Activated T-helper 1 cell treated with anti-CD3 and anti-CD28 coated beads, Interleukin-2, amount 50 U/mL, for 16 hours (primary cell): ENCODE data around the gene MDGA2.
"Not testable (repeated sequence)": the region's sequence is repeated elsewhere in the genome, so short reads cannot be mapped to it uniquely, and the experiment has no call there.

Experiments used
- DNase-seq, 2 donors: peaks; one replicate each; pipeline ENCODE4 v3.0.0-alpha.2; 2020; ENCODE audit warnings: low read depth in 1 of 2, low spot score in 1 of 2

MDGA2 gene

DNA sequence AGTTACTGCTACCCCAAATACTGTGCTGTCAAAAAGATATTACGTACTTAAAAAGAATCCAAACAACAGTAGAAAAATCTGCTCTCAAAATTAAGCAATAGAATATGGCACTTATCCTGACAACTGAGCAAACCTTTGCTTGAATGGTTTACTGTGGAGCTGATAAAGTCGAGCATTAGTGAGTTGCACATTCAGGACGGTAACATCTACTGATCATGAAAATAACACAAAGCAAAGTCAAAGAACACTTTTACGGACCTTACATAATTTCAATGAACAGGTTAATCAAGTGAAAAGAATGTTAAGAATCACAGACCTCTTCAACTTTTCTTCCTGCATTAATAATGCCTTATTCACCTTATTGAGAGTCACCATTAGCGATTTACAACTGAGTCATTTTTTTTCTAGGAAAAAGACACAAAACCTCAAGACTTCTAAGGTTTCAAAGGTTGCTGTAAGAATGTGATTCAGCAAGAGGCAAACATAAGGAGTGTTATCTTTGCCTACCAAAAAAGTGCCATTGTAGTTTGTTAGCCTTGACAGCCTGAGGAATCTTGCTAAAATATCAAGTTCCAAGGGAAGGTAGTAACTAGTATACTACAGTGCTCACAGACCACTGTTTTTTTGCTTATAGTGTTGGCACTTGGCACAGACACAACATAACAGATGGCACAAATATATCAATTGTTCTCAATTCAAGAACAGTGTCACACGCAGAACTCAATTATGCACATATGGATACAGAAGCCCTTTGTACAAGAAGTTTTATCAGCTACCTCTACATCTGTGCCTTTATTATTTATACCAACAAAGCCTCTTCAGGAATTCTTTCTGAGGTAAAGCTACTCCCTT is 689.6 kb downstream of the MDGA2 start:
- no peak for DNase-seq

GRCh38 chr14:46973295-46973694 is 702.1 kb downstream of the MDGA2 start:
- no peak for DNase-seq

- no peak for DNase-seq
Observed at GRCh38 chr14:46964378-46964777, 711.0 kb downstream of the MDGA2 start.

DNA sequence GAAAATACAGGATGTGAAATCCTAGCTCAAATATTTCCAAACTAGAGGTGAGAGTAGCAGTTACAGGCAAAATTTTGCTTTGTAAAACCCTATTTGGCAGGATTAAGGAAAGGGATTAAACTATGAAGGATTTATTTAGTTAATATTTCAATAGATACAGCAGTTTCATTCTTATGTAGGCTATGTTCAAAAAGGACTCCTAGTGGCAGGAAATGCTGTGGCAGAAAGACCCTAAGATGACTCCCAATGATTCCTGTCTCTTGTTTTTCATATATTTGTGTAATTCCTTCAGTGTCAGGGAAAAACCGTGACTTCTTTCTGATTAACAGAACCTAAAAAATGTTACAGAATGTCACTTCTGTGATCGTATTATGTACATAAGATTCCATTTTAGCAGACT is 724.3 kb downstream of the MDGA2 start:
- DNase-seq: no peak

GRCh38 chr14:46940611-46941010 is 734.8 kb downstream of the MDGA2 start:
- DNase-seq: no peak

DNA sequence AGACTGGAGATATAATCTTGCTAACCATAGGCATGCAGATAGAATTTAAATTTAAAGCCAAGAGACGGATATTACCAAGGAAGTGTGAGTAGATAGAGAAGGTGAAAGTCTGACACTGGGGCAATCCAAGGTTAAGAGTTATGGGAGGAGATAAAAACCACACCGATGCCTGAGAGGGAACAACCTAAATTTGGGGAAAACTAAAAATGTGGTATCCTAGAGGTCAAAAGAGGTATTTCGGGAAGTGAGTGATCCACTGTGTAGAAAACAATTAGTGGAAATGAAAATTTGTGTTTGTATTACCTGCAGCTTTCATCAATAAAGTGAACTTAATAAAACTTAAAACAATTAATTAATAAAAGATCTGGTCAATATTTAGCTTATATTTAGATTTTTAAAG is 754.9 kb downstream of the MDGA2 start:
- no peak for DNase-seq

GRCh38 chr14:46915539-46915938 is 759.9 kb downstream of the MDGA2 start:
- DNase-seq: not testable (repeated sequence)

DNA sequence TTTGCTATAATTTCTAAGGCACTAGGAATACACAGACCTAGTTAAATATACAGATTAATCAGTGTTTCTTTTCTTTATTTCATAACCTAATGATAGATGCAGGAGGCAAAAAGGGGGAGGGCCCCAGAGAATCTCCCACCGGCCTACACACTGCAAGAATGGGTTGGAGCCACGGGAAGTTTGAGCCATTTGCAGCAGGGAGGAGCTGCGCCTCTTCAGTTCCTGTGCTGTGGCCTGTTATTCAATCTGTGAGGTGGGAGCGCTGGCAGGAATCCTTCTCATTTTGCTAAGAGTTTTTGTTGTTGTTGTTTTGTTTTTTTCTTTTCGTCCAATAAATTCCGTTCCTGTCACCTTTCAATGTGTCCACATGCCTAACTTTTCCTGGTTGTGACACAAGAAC is 772.6 kb downstream of the MDGA2 start:
- DNase-seq: no peak

GRCh38 chr14:46894476-46894875 is 780.9 kb downstream of the MDGA2 start:
- no peak for DNase-seq

DNA sequence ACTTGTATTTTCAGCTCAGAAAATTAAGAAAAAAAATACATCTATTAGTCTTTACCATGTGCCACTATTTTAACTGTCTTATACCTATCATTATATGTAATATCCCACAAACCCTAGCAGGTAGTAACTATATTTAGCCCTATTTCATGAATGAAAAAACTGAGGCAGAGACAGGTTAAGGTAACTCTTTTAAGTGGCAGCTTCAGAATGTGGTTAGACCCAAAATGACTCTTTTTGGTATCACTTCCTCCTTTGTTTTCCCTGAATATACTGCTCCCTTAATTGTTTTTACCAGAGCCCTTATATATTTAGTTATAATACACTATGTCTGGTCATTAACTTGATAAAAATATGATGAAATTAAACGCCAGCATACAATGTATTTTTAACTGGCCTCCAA is 788.3 kb downstream of the MDGA2 start:
- no peak for DNase-seq

DNA sequence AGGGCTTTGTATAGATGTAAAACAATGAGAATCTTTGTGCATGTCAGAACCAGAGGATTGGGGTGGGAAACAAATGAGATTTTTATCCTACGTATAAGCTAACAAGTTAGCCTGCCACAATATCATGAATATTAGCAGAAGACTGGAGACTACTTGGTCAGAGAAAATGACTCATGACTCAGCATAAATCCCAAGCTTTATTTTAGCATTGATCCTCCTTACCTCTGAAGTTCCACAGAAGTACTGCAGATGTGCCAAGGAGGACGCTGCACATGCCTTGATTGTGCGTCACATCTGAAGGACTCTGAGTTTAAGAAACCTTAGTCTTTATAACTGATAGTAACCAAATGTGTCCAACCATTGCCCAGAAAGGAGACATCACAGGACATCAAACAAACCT is 789.8 kb downstream of the MDGA2 start:
- no peak for DNase-seq

DNA sequence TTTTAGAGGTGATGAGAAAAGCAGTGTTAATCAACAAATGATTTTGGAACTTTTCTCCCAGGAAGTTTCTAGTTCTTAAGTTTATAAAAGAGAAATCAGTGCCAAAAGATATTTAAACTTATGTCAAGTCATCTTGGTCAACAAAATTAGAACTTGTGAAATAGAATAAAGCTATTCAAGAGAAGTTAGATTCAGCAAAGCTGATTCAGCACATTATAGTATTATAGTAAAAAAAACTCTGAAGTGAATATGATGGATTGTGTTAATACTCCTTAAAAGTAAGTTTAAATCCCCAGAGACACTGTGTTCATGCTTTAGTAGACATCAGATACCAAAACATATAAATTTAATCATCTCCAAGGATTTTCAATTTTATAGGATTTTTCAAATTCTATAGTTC is 813.7 kb downstream of the MDGA2 start:
- DNase-seq: no peak

- DNase-seq: no peak
Observed at GRCh38 chr14:46840944-46841720, 834.3 kb downstream of the MDGA2 start.

DNA sequence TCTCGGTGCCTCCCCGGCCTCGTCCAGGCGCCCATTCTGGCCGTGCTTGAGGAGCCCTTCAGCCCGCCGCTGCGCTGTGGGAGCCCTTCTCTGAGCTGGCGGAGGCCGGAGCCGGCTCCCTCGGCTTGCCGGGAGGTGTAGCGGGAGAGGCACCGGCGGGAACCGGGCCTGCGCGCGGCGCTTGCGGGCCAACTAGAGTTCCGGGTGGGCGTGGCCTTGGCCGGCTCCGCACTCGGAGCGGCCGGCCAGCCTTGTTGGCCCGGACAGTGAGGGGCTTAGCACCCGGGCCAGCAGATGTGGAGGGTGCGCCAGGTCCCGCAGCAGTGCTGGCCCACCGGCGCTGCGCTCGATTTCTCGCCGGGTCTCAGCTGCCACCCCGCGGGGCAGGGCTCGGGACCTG is 855.1 kb downstream of the MDGA2 start:
- no peak for DNase-seq

GRCh38 chr14:46819117-46819516 is 856.3 kb downstream of the MDGA2 start:
- no peak for DNase-seq

DNA sequence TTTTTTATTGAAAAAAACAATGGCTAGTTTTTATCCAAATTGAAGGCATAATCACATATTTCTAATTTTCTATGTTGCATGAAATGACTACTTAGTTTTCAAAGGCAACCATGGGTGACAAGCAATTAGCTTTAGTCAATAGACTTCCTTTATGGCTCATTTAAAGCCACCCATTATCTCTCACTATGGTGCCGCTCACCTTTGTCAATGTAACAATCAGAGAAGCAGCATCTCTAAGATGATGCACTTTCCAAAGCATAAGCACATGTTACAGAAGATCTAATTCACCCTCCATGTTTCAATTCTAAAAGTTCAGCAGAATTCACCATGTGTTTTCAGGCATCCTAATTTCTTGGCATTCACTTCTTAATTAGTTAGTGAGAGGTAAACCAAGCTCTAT is 857.3 kb downstream of the MDGA2 start:
- DNase-seq: no peak

GRCh38 chr14:46793144-46793543 is 882.3 kb downstream of the MDGA2 start:
- DNase-seq: no peak
